ENCODE results near the gene CPA4. TPM values are rescaled to one million over a fixed set of nuclear protein-coding genes. Genes with fewer than 3 reads are reported as not detected.

Gene CPA4
- total and polyA plus RNA-seq, 4 donors: 0.03 to 0.05 TPM; not detected in 2

DNA sequence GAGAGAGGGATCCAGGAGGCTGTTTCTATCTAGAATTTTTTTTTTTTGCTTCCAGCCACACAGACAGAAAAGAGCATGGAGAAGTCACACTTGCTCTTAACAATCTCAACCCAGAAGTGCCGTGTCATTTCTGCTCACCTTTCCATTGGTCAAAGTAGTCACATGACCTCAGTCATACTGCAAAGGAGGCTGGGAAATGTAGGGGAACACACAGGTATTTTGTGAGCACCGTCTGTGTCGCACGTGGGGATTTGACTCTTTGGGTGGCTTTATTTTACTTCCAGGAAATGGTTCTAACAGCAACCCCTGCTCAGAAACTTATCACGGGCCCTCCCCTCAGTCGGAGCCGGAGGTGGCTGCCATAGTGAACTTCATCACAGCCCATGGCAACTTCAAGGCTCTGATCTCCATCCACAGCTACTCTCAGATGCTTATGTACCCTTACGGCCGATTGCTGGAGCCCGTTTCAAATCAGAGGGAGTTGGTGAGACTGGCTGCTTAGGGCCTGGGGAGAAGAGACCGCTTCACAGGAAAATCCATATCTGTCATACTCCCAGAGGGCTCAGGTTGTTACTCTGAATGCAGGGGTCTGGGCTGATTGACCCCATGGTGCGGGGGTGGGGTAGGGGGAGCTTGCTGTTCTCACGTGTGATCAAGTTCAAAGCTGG is 74.3 kb downstream of the CPA4 start (continued):
- no peak for TF ChIP-seq YY1 (IDR thresholded peaks at IDR 0.05)
- no peak for TF ChIP-seq RAD21 (IDR thresholded peaks at IDR 0.05)
- TF ChIP-seq HNF4G (IDR thresholded peaks at IDR 0.05): no peak
- TF ChIP-seq, protein P1, sequence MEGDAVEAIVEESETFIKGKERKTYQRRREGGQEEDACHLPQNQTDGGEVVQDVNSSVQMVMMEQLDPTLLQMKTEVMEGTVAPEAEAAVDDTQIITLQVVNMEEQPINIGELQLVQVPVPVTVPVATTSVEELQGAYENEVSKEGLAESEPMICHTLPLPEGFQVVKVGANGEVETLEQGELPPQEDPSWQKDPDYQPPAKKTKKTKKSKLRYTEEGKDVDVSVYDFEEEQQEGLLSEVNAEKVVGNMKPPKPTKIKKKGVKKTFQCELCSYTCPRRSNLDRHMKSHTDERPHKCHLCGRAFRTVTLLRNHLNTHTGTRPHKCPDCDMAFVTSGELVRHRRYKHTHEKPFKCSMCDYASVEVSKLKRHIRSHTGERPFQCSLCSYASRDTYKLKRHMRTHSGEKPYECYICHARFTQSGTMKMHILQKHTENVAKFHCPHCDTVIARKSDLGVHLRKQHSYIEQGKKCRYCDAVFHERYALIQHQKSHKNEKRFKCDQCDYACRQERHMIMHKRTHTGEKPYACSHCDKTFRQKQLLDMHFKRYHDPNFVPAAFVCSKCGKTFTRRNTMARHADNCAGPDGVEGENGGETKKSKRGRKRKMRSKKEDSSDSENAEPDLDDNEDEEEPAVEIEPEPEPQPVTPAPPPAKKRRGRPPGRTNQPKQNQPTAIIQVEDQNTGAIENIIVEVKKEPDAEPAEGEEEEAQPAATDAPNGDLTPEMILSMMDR (IDR thresholded peaks at IDR 0.05; ENCODE audit: low read depth, low read length, missing input control): no peak

DNA sequence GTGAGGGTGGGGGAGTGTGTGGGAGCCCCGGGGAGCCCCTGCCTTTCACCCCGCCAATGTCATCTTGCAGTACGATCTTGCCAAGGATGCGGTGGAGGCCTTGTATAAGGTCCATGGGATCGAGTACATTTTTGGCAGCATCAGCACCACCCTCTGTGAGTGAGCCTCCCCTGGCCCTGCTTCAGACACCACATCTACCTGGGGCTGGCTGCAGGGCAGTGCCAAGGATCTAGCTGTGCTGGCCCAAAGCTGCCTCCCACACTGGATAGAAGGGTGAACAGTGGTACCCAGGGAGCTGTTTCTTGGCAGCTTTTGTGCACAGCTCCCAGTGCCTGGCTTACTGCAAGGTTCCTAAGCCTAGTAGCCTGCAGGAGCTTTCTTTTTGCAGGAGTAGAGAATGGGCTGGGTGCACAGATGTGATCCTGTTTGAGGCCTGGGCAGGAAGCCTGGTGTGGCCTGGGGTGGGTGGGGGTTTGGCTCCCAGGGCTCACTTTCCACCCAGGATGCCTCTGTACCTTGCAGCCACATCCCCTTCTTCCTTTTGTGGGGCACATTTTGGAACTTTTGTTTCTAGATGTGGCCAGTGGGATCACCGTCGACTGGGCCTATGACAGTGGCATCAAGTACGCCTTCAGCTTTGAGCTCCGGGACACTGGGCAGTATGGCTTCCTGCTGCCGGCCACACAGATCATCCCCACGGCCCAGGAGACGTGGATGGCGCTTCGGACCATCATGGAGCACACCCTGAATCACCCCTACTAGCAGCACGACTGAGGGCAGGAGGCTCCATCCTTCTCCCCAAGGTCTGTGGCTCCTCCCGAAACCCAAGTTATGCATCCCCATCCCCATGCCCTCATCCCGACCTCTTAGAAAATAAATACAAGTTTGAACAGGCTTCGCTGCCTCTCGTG is 75.1 kb downstream of the CPA4 start:
- no peak for TF ChIP-seq JUND (IDR thresholded peaks at IDR 0.05)
- no peak for TF ChIP-seq YY1 (IDR thresholded peaks at IDR 0.05)
- TF ChIP-seq, protein P2, sequence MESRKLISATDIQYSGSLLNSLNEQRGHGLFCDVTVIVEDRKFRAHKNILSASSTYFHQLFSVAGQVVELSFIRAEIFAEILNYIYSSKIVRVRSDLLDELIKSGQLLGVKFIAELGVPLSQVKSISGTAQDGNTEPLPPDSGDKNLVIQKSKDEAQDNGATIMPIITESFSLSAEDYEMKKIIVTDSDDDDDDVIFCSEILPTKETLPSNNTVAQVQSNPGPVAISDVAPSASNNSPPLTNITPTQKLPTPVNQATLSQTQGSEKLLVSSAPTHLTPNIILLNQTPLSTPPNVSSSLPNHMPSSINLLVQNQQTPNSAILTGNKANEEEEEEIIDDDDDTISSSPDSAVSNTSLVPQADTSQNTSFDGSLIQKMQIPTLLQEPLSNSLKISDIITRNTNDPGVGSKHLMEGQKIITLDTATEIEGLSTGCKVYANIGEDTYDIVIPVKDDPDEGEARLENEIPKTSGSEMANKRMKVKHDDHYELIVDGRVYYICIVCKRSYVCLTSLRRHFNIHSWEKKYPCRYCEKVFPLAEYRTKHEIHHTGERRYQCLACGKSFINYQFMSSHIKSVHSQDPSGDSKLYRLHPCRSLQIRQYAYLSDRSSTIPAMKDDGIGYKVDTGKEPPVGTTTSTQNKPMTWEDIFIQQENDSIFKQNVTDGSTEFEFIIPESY (IDR thresholded peaks at IDR 0.05): no peak
- no peak for TF ChIP-seq NR2F2 (IDR thresholded peaks at IDR 0.05)
- TF ChIP-seq HNF4A (conservative IDR thresholded peaks at IDR 0.05): no peak
- TF ChIP-seq GABPA (IDR thresholded peaks at IDR 0.05 in 1 of 2, conservative IDR thresholded peaks at IDR 0.05 in 1 of 2): no peak
- TF ChIP-seq, protein P3, sequence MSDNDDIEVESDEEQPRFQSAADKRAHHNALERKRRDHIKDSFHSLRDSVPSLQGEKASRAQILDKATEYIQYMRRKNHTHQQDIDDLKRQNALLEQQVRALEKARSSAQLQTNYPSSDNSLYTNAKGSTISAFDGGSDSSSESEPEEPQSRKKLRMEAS (IDR thresholded peaks at IDR 0.05): no peak
- TF ChIP-seq, protein P1 (IDR thresholded peaks at IDR 0.05; ENCODE audit: low read depth, low read length, missing input control): no peak
- no peak for TF ChIP-seq RAD21 (IDR thresholded peaks at IDR 0.05)
- Histone ChIP-seq H3K36me3 (ENCODE audit: control insufficient read depth in 4 of 4, insufficient read depth in 3 of 4, low read depth in 1 of 4, low read length in 3 of 4) (no peaks in the 10 kb centered on the region), H3K4me3 (ENCODE audit: low read depth in 1 of 3, low read length in 3 of 3) (no peak overlapping the region), H3K9ac (ENCODE audit: low read depth in 1 of 2, low read length in 2 of 2) (no peak overlapping the region), H3K27ac (ENCODE audit: low read depth in 1 of 2, low read length in 2 of 2) (peak overlapping the region in 1 of 2 donors; percentile 71), H3K4me1 (ENCODE audit: control insufficient read depth in 4 of 4, insufficient read depth in 4 of 4, low read length in 3 of 4) (peaks cover 0 to 8% (median 0%) of the 10 kb centered on the region in 4 donors), H3K9me3 (ENCODE audit: control insufficient read depth in 4 of 4, low read length in 3 of 4) (no peaks in the 10 kb centered on the region), H3K27me3 (ENCODE audit: control insufficient read depth in 4 of 4, insufficient read depth in 4 of 4, low read length in 3 of 4) (no peaks in the 10 kb centered on the region)
- no peak for DNase-seq (ENCODE audit: low spot score)
- 92% methylated on average over 19 of the region's 19 CpGs for WGBS

Measured in liver (tissue), 9 donors.